HG03520 (cell line): ENCODE data around the gene PACSIN1.

ENCODE experiments used
- ATAC-seq: cut with Tn5 transposase; IDR thresholded peaks from one replicate; pipeline ENCODE4 v1.9.1; 2021; ENCODE audit warnings: mild to moderate bottlenecking, moderate library complexity; ENCODE audit not compliant: unreplicated experiment

PACSIN1 gene

DNA sequence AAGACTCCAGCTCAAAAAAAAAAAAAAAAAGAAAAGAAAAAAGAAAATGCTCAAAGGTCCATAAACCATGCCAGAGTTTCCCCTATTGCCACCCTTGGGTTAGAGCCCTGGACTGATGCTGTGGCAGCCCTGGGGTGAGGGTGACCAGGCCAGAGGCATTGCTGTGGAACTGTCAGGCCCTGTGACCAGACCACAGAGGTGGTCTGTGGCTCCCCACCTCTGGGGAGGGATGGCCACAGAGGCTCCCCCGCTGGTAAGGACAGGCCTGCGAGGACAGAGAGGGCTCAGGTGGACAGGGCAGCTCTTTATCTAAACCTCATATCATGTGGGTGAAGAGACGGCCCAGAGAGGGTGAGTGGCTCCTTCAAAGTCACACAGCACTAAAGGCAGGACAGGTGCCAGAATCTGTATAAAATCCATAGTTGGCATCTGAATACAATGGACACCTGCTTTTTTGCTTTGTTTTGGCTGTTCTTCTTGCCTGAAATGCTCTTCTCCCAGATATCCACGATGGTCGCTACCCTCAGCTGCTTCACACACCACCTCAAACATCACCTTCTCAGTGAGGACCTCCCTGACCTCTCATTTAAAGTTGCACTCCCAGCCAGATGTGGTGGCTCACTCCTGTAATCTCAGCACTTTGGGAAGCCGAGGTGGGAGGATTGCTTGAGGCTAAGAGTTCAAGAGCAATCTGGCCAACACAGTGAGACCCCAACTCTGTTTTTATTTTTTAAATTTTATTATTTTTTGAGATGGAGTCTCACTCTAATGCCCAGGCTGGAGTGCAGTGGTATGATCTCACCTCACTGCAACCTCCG, 112.8 kb downstream of the PACSIN1 start:
- ATAC-seq: no peak

DNA sequence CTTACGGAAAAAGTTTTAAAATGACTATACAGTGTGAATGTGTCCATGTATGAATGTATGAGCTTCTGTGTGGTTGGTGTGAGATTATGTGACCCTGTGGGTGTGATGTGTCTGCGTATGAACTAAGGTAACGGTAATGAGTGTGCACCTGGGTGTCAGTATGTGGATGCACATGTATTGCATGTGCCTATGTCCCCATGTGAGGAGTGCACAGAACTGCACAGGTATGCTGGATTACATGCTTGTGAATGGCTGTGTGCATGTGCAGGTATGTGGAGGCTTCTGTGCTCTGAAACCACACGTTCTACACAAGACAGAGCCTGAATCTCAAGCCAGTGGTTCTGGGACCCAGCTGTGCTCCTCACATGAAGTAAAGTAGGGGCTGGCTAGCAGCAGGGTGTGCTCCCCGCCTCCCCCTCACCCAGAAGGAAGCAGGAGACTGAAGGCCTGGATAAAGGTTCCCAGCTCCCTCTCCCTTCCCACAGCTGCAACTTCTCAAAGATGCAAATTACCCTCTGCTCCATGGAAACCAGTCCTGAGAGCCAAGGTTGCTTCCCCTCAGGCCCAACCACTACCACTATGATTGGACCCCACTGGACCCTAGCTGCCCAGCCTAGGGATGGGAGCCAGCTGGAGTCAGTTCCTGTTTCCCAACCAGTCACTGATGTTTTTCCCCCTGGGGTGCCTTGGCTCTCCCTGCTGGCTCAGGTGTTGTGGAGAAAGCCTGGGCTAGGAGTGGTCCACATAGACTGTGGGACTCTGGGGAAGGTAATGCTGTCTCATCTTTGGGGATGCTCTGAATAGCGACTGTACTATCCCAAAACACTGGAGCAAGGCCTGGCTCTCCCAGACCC, 115.1 kb downstream of the PACSIN1 start:
- ATAC-seq: no peak

DNA sequence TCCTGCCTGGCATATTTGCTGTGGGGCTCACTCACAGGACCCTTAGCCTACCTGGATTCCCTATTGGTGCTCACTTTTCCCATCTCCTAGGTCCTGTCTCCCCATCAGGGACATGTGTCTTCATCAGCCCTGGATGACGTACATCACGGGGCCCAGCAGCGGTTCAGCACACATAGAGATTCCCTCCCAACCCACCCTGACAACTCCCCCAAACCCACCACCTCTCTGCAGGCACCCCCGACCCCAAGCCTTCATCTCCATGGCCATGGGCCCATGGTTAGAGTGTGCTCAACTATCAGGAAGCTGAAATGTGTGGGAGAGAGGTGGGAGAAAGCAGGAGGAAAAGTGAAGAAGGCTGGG, 115.7 kb downstream of the PACSIN1 start:
- ATAC-seq: no peak

DNA sequence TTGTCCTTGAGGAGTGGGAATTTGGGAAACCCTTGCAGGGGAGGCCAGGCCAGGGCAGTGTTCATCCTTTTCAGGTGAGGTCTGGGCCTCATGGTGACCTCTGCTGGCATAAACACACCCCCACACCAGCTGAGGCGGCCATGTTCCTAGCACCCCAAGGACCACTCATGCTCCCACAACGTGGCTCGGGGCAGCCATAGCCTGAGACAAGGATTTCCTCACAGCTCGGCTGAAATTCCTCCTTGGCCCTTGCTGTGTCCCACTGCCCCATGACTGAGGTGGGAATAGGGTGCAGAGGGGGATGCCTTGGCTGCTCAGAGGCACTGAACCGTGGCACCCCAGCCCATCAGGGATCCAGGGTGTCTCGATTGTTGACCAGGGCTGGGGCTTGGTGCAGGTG, 117.6 kb downstream of the PACSIN1 start:
- ATAC-seq: no peak

DNA sequence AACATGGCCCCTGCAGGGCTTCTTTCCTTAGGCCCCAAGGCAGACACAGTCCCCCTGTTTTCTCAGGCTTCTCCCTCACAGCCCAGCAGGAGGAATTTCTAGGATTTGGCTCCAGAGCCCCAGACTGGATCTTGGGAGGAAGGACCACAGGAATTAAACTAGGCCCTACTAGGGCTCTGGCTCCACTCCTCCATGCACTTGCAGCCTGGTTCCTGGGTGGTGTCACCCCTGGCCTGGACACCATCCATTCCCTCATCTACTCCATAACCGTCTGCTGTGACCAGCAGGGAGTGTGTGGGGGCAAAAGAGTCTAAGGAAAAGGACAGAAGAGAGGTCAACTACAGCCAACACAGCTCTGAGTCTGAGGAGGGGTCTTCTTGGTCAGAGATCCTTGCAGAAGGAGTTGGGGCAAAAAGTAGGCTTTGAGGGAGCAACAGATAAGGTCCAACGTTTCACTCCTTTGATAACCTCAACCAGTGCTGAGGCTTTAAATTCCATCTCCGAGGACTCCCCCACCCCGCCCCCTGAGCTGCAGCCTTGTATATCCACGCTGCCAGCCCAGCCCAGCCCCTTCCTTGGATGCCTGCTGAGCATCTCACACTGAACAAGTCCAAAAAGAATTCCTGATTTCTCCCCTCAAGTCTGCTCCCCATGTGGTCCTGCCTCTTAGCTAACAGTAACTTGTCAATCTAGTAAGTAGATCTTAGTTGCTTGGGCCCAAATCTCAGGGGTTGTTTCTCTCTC, 118.2 kb downstream of the PACSIN1 start:
- no peak for ATAC-seq

DNA sequence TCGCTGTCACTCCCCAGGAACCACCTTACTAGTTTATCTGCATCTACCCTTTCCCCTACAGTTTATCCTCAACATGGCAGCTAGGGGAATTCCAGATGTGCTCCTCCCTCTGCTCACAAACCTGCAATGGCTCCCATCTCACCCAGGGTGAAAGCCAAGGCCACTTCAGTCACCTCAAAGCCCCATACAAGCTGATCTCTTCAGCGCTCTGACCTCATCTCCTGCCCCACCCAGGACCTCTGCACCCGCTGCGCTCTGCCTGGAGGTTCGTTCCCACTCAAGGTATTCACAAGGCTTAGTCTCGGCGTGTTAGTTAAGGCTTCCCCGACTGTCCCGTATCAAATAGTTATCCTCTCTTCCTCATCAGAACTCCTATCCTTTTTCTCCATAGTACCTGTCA, 118.8 kb downstream of the PACSIN1 start:
- ATAC-seq: no peak
